ENCODE results near the gene RUFY1. TPM values are rescaled to one million over a fixed set of nuclear protein-coding genes. Genes with fewer than 3 reads are reported as not detected.

The RUFY1 gene
- total RNA-seq, 2 donors from 2014 or later, result 45.5 to 122 TPM

GRCh38 chr5:179599566-179599965, 49.2 kb downstream of the RUFY1 start:
- no peaks in the 10 kb centered on the region for H3K9me3 ChIP-seq (ENCODE audit: control insufficient read depth, low read length, poor library complexity, severe bottlenecking)
- no peak for DNase-seq
- no peak for ATAC-seq
- H3K27me3 Mint-ChIP-seq, result no peaks in the 10 kb centered on the region
- peaks cover 4% of the 10 kb centered on the region for H3K4me1 Mint-ChIP-seq
- no peaks in the 10 kb centered on the region for H3K36me3 Mint-ChIP-seq (ENCODE audit: low read depth)
- no peak overlapping the region for H3K4me3 Mint-ChIP-seq
- H3K27ac Mint-ChIP-seq, result peak overlapping the region; percentile 72

- H3K9me3 ChIP-seq (ENCODE audit: control insufficient read depth, low read length, poor library complexity, severe bottlenecking), result no peaks in the 10 kb centered on the region
- no peak overlapping the region for H3K27ac Mint-ChIP-seq
- no peak overlapping the region for H3K4me3 Mint-ChIP-seq
- no peaks in the 10 kb centered on the region for H3K36me3 Mint-ChIP-seq (ENCODE audit: low read depth)
- H3K4me1 Mint-ChIP-seq, result peaks cover 4% of the 10 kb centered on the region
- no peak for ATAC-seq
- no peak for DNase-seq
- H3K27me3 Mint-ChIP-seq, result no peaks in the 10 kb centered on the region
These were observed 49.6 kb downstream of the RUFY1 start for GRCh38 chr5:179599973-179600372.

- ATAC-seq (no peak), DNase-seq (no peak)
- H3K27ac Mint-ChIP-seq, result peak overlapping the region; percentile 2
- no peak overlapping the region for H3K4me3 Mint-ChIP-seq
- H3K36me3 Mint-ChIP-seq (ENCODE audit: low read depth), result no peaks in the 10 kb centered on the region
- peaks cover 4% of the 10 kb centered on the region for H3K4me1 Mint-ChIP-seq
- no peaks in the 10 kb centered on the region for H3K9me3 ChIP-seq (ENCODE audit: control insufficient read depth, low read length, poor library complexity, severe bottlenecking)
- H3K27me3 Mint-ChIP-seq, result no peaks in the 10 kb centered on the region
These were observed 51.7 kb downstream of the RUFY1 start for GRCh38 chr5:179601871-179602625.

- DNase-seq (no peak), ATAC-seq (no peak)
- Mint-ChIP-seq H3K4me3 (no peak overlapping the region), H3K27ac (no peak overlapping the region), H3K36me3 (ENCODE audit: low read depth) (no peaks in the 10 kb centered on the region), H3K27me3 (no peaks in the 10 kb centered on the region), H3K4me1 (peaks cover 14% of the 10 kb centered on the region)
- H3K9me3 ChIP-seq (ENCODE audit: control insufficient read depth, low read length, poor library complexity, severe bottlenecking), result no peaks in the 10 kb centered on the region
These were observed 53.0 kb downstream of the RUFY1 start for GRCh38 chr5:179603308-179603707.

- no peaks in the 10 kb centered on the region for H3K27me3 Mint-ChIP-seq
- ATAC-seq, result no peak
- peak overlapping the region; percentile 75 for H3K27ac Mint-ChIP-seq
- no peak for DNase-seq
- H3K4me3 Mint-ChIP-seq, result peak overlapping the region; percentile 33
- H3K4me1 Mint-ChIP-seq, result peaks cover 26% of the 10 kb centered on the region
- H3K36me3 Mint-ChIP-seq (ENCODE audit: low read depth), result peaks cover 3% of the 10 kb centered on the region
- H3K9me3 ChIP-seq (ENCODE audit: control insufficient read depth, low read length, poor library complexity, severe bottlenecking), result no peaks in the 10 kb centered on the region
These were observed 54.9 kb downstream of the RUFY1 start for GRCh38 chr5:179605026-179605833.

- H3K27me3 Mint-ChIP-seq, result no peaks in the 10 kb centered on the region
- peak overlapping the region; percentile 75 for H3K27ac Mint-ChIP-seq
- H3K4me3 Mint-ChIP-seq, result peak overlapping the region; percentile 15
- no peak for ATAC-seq
- peaks cover 32% of the 10 kb centered on the region for H3K4me1 Mint-ChIP-seq
- H3K36me3 Mint-ChIP-seq (ENCODE audit: low read depth), result peaks cover 9% of the 10 kb centered on the region
- no peaks in the 10 kb centered on the region for H3K9me3 ChIP-seq (ENCODE audit: control insufficient read depth, low read length, poor library complexity, severe bottlenecking)
- no peak for DNase-seq
These were observed 55.9 kb downstream of the RUFY1 start for GRCh38 chr5:179606071-179606909.

GRCh38 chr5:179606910-179607159, 56.5 kb downstream of the RUFY1 start:
- H3K4me1 Mint-ChIP-seq, result peaks cover 35% of the 10 kb centered on the region
- H3K27me3 Mint-ChIP-seq, result no peaks in the 10 kb centered on the region
- H3K36me3 Mint-ChIP-seq (ENCODE audit: low read depth), result peaks cover 11% of the 10 kb centered on the region
- ATAC-seq, result no peak
- H3K9me3 ChIP-seq (ENCODE audit: control insufficient read depth, low read length, poor library complexity, severe bottlenecking), result no peaks in the 10 kb centered on the region
- DNase-seq, result no peak
- H3K4me3 Mint-ChIP-seq, result peak overlapping the region; percentile 15
- no peak overlapping the region for H3K27ac Mint-ChIP-seq

GRCh38 chr5:179607160-179607931, 57.0 kb downstream of the RUFY1 start:
- Mint-ChIP-seq H3K27ac (no peak overlapping the region), H3K27me3 (no peaks in the 10 kb centered on the region), H3K4me1 (peaks cover 38% of the 10 kb centered on the region), H3K36me3 (ENCODE audit: low read depth) (peaks cover 13% of the 10 kb centered on the region), H3K4me3 (peak overlapping the region; percentile 15)
- no peaks in the 10 kb centered on the region for H3K9me3 ChIP-seq (ENCODE audit: control insufficient read depth, low read length, poor library complexity, severe bottlenecking)
- ATAC-seq, result peak; percentile 4
- DNase-seq, result no peak

GRCh38 chr5:179608131-179608581, 57.8 kb downstream of the RUFY1 start:
- ATAC-seq (peak; percentile 71), DNase-seq (peak in 1 of 3 donors; percentile 27)
- H3K36me3 Mint-ChIP-seq (ENCODE audit: low read depth), result peaks cover 17% of the 10 kb centered on the region
- peak overlapping the region; percentile 74 for H3K27ac Mint-ChIP-seq
- H3K9me3 ChIP-seq (ENCODE audit: control insufficient read depth, low read length, poor library complexity, severe bottlenecking), result no peaks in the 10 kb centered on the region
- no peaks in the 10 kb centered on the region for H3K27me3 Mint-ChIP-seq
- peak overlapping the region; percentile 68 for H3K4me3 Mint-ChIP-seq
- peaks cover 44% of the 10 kb centered on the region for H3K4me1 Mint-ChIP-seq

- Mint-ChIP-seq H3K36me3 (ENCODE audit: low read depth) (peaks cover 20% of the 10 kb centered on the region), H3K27ac (peak overlapping the region; percentile 74), H3K27me3 (no peaks in the 10 kb centered on the region), H3K4me3 (peak overlapping the region; percentile 34), H3K4me1 (peaks cover 49% of the 10 kb centered on the region)
- DNase-seq (no peak), ATAC-seq (no peak)
- H3K9me3 ChIP-seq (ENCODE audit: control insufficient read depth, low read length, poor library complexity, severe bottlenecking), result no peaks in the 10 kb centered on the region
These were observed 59.4 kb downstream of the RUFY1 start for GRCh38 chr5:179609834-179610108.

GRCh38 chr5:179610109-179610902, 60.0 kb downstream of the RUFY1 start:
- no peak for ATAC-seq
- Mint-ChIP-seq H3K4me1 (peaks cover 50% of the 10 kb centered on the region), H3K4me3 (peak overlapping the region; percentile 50), H3K27me3 (no peaks in the 10 kb centered on the region), H3K27ac (peak overlapping the region; percentile 74), H3K36me3 (ENCODE audit: low read depth) (peaks cover 20% of the 10 kb centered on the region)
- DNase-seq, result no peak
- no peaks in the 10 kb centered on the region for H3K9me3 ChIP-seq (ENCODE audit: control insufficient read depth, low read length, poor library complexity, severe bottlenecking)

- ATAC-seq, result no peak
- H3K4me3 Mint-ChIP-seq, result peak overlapping the region; percentile 50
- H3K27ac Mint-ChIP-seq, result peak overlapping the region; percentile 67
- H3K27me3 Mint-ChIP-seq, result no peaks in the 10 kb centered on the region
- H3K4me1 Mint-ChIP-seq, result peaks cover 53% of the 10 kb centered on the region
- H3K36me3 Mint-ChIP-seq (ENCODE audit: low read depth), result peaks cover 22% of the 10 kb centered on the region
- no peaks in the 10 kb centered on the region for H3K9me3 ChIP-seq (ENCODE audit: control insufficient read depth, low read length, poor library complexity, severe bottlenecking)
- DNase-seq, result no peak
These were observed 60.5 kb downstream of the RUFY1 start for GRCh38 chr5:179610903-179611265.

Measured in T-helper 17 cell (primary cell).